ENCODE results near the gene RPL36AL.

GRCh38 chr14:49607583-49607982, 12.8 kb downstream of the RPL36AL start:
- no peak for TF ChIP-seq POLR2AphosphoS5 (IDR thresholded peaks at IDR 0.05)
- no peak for TF ChIP-seq CTCF (IDR thresholded peaks at IDR 0.05)
- no peak for TF ChIP-seq POLR2A (IDR thresholded peaks at IDR 0.05)
- no peak for TF ChIP-seq EP300 (IDR thresholded peaks at IDR 0.05)

All from upper lobe of left lung (tissue), 4 donors.